NB4 (cell line): ENCODE measurements around the gene PDZD2.

ENCODE experiments used
- DNase-seq: peaks from one replicate; pipeline ENCODE4 v3.0.0; 2010; ENCODE audit warnings: low read depth
- H3K4me3 ChIP-seq: one replicate; pipeline ENCODE4 v1.5.1; 2011; ENCODE audit warnings: mild to moderate bottlenecking, low read depth, low read length, moderate library complexity
- CTCF ChIP-seq: IDR thresholded peaks from one replicate; pipeline ENCODE4 v1.5.1; 2012; ENCODE audit warnings: low read depth, low read length
- MAX ChIP-seq: IDR thresholded peaks from 2 replicates; pipeline ENCODE4 v1.6.1; 2011; ENCODE audit warnings: low read depth, low read length
- MYC ChIP-seq: IDR thresholded peaks from 2 replicates; pipeline ENCODE4 v1.6.1; 2011; ENCODE audit warnings: low read depth, low read length
- POLR2A ChIP-seq: IDR thresholded peaks from 2 replicates; pipeline ENCODE4 v1.6.1; 2011; ENCODE audit warnings: mild to moderate bottlenecking; ENCODE audit not compliant: insufficient read length; ENCODE audit errors: extremely low read depth

The PDZD2 gene

GRCh38 chr5:32094691-32095090 is 455.8 kb downstream of the PDZD2 start:
- no peak overlapping the region for H3K4me3 ChIP-seq
- TF ChIP-seq MAX (no peak), CTCF (no peak), MYC (no peak), POLR2A (no peak)
- no peak for DNase-seq

- no peak for DNase-seq
- TF ChIP-seq MAX (no peak), CTCF (no peak), MYC (no peak), POLR2A (no peak)
These were observed 456.3 kb downstream of the PDZD2 start for GRCh38 chr5:32095261-32095671.

GRCh38 chr5:32096891-32097595 is 458.1 kb downstream of the PDZD2 start:
- TF ChIP-seq CTCF, result no peak
- TF ChIP-seq POLR2A, result no peak
- TF ChIP-seq MYC, result no peak
- TF ChIP-seq MAX, result no peak
- H3K4me3 ChIP-seq, result no peak overlapping the region
- DNase-seq, result no peak

More at GRCh38 chr5:32095261-32095671, 456.3 kb downstream of the PDZD2 start:
- no peak overlapping the region for H3K4me3 ChIP-seq

- no peak overlapping the region for H3K4me3 ChIP-seq
- TF ChIP-seq POLR2A (no peak), MAX (no peak), MYC (no peak), CTCF (no peak)
- DNase-seq, result no peak
These were observed 459.4 kb downstream of the PDZD2 start for GRCh38 chr5:32098291-32098690.

GRCh38 chr5:32098890-32099310 is 460.0 kb downstream of the PDZD2 start:
- DNase-seq, result no peak
- no peak for TF ChIP-seq POLR2A
- TF ChIP-seq CTCF, result no peak
- no peak for TF ChIP-seq MAX
- no peak for TF ChIP-seq MYC
- H3K4me3 ChIP-seq, result no peak overlapping the region
